ACHN (cell line): Measurements from ENCODE around the gene ZC3H18.

Source experiments
- DNase-seq: peaks from one replicate; pipeline ENCODE4 v3.0.0-alpha.2; 2015
- in situ Hi-C: cut with HindIII; loops from 2 replicates; pipeline ENCODE4 v1.10.0; 2017; ENCODE audit warnings: low sequenced_read_pairs, low pct_ligation_motif_present, low pct_unique_long_range_greater_than_20kb

The ZC3H18 gene

DNA sequence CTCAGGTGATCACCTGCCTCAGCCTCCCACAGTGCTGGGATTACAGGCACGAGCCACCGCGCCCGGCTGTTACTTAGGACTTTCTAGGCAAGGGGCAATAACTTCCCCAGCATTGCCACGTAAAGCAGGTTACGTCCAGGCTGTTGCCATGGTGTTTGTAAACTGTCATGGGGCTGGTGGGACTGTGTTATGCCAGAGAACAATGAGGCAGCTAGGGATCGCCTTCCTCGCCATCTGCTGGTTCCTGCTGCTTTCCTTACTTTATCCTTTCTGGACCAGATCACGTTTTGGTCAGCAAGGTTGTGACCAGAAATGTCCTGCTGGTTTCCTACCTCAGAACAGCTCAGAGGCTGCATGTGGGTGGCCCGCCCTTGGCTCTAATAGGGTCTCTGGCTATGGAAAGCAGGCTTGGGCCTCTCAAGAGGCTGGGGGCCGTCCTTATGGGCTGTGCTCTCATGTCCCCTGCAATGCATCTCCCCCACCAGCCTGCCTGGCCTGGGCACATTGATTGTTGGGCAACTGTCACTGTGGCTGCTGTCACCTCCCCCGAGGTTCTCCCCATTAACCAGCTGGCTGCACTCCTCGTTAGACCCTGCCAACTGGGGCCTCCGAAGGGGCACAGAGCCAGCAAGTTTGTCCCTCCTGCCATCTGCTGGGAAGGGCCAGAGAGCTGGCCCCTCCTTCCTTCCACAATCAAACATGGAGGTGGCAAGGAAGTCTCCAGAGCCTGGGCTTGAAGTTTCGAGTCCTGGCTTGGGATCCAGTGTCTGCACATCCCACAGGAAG lies 28.2 kb upstream of the ZC3H18 start:
- no peak for DNase-seq
- in situ Hi-C loops = loop anchor here (25.0 kb wide), 1 partner anchor 105 kb away; no protein-coding TSS in a partner anchor

DNA sequence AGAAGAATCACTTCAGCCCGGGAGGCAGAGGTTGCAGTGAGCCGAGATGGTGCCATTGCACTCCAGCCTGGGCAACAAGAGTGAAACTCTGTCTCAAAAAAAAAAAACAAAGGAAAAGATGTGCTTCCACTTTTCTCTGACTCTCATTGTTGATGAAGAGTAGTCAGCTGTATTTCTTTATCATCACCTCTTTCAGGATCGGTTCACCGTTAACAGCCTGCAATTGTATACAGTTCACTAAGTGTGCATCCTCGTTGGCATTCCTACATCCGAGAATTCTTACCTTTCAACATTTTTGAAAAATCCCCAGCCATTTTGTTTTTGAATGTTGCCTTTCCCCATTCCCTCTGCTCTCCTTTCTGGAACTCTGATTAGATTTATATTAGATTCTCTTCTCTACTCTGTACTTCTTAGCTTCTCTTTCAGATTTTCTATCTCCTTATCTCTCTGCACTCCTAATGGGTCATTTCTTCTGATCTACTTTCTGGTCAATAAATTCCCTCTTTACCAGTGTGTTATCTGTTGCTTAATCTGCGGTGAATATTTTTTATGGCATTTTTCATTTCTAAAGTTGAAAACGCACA lies 26.9 kb upstream of the ZC3H18 start:
- no peak for DNase-seq

DNA sequence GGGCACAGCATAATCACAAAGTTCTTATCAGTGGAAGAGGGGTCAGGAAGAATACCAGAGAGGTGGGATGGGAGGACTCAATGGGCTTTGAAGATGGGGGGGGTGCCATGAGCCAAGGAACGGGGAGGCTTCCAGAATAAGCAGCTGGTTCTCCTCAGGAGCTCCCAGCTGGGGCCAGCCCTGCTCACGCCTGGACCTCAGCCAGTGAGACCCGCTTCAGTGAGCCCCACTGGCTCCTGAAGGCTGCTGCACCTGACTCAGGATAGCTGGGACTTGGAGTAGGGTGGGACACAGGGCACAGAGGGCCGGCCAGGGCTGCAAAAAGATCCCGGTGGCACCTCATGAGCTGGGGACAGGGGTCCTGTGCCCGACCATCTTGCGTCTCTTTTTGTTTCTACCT lies 24.4 kb upstream of the ZC3H18 start:
- in situ Hi-C loops = loop anchor here (25.0 kb wide), 1 partner anchor 108 kb away; no protein-coding TSS in a partner anchor
- DNase-seq = no peak

More for the DNA sequence above, 26.9 kb upstream of the ZC3H18 start:
- in situ Hi-C loops = loop anchor here (25.0 kb wide), 1 partner anchor 106 kb away; no protein-coding TSS in a partner anchor

DNA sequence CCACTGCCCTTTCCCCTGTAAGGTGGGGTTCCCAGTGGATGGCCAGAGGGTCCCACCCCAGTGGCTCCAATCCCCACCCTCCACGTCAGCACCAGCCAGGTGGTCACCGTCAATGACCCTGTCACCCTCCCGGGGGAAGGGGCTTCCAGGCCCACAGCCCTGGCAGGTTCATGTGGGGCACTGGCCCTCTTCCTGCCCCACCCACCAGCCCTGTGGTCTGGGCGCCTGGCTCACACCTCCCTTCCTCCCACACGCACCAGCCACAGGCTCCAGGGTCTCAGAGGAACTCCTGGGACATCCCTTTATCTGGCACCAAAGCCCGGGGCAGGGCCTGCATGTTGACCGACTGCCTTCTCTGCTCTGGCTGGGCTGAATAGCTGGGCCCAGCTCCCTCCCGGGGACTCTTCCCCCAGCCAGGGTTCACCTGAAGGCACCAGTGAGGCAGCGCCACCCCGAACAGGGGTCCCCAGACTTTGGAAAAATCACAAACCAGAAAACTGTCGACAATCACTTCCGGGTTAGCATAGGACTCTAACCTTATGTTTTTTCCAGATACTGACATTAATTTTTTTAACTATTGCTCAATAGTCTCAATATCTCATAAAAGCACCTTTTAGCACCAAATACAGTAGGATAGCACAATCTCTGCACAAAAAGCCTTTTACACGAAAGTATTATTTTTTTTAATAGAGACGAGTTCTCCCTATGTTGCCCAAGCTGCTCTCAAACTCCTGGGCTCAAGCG lies 21.9 kb upstream of the ZC3H18 start:
- no peak for DNase-seq
- in situ Hi-C loops = loop anchor here (25.0 kb wide), 1 partner anchor 111 kb away; no protein-coding TSS in a partner anchor

DNA sequence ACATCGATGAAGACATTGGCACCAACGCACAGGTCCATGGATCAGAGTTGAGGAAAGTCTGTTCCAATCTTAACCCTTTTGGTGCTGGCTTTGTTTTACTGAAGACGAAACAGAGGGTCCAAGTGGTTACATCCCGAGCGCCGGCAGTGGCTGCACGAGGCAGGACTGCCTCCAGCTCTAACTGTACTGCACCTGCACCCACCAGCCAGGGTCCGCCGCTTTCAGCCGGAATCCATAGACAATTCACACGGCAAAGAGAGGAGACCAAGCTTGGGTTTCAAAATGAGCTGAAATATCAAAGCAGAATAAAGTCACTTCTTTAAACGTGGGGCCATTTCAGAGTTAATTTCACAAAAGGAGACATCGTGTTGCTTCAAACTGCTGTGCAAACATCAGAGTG lies 21.2 kb upstream of the ZC3H18 start:
- in situ Hi-C loops = loop anchor here (25.0 kb wide), 1 partner anchor 112 kb away; no protein-coding TSS in a partner anchor

DNA sequence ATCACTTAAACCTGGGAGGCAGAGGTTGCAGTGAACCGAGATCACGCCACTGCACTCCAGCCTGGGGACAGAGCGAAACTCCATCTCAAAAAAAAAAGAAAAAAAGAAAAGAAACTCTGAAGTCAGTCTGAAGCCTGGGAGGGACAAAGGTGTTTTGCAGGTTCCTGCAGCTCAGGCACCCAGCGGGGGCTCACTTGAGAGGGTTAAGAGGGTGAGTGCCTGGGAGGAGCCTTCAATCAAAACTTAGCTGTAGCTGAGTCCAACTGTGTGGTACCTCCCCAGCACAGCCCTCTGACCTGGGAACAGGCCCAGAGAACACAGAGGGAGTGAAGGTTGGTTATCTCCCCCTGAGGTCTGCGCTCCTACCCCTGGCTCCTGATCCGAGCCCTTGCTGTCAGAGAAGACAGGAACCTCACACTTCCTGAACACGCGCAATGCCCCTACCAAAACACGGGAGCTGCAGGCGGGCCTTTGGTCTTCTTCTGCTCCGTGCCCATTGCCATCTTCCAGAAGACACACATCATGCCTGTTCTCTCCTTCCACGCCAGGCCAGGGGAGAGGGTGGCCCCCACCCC lies 20.4 kb upstream of the ZC3H18 start:
- in situ Hi-C loops = loop anchor here (25.0 kb wide), 1 partner anchor 112 kb away; no protein-coding TSS in a partner anchor

More for the DNA sequence above, 21.2 kb upstream of the ZC3H18 start:
- no peak for DNase-seq

DNA sequence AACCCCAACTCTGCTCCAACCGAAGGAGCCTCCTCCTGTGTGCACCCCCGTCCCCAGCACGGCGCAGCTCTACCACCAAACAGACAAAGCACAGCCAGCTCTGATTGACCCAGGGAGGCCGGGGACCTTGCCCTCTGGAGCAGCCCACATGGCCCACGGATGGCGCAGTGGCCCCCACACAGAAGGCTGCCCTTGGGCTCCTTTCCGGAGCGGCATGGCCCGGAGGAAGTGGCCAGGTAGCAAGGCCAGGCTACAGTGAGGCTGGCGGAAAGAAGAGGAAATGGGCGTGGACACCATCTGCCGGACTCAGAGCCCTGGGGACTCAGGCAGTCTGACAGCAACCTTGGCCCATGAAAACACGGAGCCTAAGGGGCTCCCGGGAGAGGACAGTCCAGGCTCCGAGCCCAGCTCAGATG lies 19.9 kb upstream of the ZC3H18 start:
- in situ Hi-C loops = no loop called here

More for the DNA sequence above, 20.4 kb upstream of the ZC3H18 start:
- no peak for DNase-seq

DNA sequence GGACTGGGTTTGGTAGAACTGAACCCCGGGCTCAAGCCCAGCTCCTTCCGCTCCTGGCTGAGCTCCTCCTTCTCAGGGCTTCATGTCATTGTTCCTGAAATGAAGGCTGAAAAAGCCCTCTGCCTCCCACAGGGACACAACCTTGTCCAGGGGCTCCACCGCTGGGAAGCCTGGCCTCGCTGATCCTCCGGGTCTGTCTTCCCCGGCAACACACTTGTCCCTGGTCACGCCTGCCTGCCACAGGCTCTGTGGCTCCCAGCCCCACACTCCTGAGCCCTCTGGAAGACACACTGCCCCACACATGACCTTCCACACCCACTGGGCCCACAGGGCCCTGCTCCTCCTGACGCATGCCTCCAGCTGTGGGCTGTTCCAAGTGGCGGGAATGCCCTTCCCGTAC lies 18.0 kb upstream of the ZC3H18 start:
- DNase-seq = no peak
- in situ Hi-C loops = no loop called here

More for the DNA sequence above, 19.9 kb upstream of the ZC3H18 start:
- no peak for DNase-seq

DNA sequence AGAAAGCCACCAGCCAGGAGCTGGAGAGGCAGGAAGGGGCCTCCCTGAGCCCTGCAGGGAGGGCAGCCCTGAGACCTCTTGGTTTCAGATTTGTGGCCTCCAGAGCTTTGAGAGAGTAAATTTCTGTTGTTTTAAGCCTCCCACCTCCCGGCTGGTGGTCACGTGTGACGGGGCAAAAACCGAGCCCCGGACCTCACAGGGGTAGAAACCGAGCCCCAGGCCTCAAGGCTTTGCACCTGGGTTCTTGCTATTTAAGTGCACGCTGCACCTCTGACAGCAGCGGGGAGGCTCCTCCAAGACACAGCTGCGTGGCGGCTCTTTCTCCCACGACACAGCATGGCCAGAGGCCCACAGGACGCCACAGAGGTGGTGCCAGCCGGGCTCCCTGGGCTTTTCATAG lies 17.4 kb upstream of the ZC3H18 start:
- in situ Hi-C loops = no loop called here
- no peak for DNase-seq

DNA sequence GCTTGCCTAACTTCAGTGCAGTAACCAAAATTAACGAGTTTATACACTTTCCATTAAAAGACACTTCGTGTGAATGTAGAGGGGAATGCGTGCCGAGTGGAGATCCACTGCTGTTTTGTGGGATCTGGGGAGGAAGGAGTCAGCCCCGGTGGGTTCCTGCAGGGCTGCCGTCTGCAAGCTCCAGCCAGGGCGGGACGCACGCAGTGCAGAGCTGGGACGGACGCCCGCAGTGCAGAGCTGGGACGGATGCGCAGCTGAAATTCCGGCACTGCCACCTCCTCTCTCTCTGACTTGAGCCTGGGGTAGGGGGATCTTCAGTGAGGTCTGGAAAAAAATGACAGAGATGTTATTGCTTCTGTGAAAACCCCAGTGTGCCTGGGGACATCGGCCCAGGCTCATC lies 16.5 kb upstream of the ZC3H18 start:
- DNase-seq = no peak
- in situ Hi-C loops = no loop called here

DNA sequence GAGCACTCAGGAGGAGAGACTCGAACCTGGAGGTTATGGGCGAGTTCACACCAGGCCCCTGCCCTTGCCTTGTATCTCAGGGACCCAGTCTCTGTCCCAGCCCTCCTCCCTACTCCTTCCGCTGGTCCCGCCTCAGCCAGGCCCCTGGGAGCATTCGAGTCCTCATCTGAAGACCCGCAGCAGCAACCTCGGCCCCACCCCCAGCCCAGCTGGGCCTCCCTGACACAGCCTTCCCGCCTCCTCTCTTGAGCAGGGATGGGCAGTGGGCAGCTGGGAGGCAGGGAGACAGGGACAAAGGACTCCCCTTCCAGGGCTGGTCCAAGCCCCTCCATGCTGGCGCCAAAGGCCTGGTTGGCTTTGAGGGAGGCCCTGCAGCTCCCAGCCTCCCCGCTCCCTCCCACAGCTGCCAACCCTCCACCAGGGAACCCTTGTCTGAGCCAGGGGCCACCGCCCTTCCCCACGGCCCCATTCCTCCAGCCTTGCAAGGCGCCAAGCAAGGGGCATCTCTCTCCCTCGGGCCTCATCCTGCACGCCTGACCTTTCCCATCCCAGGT lies 15.4 kb upstream of the ZC3H18 start:
- DNase-seq = no peak
- in situ Hi-C loops = no loop called here

DNA sequence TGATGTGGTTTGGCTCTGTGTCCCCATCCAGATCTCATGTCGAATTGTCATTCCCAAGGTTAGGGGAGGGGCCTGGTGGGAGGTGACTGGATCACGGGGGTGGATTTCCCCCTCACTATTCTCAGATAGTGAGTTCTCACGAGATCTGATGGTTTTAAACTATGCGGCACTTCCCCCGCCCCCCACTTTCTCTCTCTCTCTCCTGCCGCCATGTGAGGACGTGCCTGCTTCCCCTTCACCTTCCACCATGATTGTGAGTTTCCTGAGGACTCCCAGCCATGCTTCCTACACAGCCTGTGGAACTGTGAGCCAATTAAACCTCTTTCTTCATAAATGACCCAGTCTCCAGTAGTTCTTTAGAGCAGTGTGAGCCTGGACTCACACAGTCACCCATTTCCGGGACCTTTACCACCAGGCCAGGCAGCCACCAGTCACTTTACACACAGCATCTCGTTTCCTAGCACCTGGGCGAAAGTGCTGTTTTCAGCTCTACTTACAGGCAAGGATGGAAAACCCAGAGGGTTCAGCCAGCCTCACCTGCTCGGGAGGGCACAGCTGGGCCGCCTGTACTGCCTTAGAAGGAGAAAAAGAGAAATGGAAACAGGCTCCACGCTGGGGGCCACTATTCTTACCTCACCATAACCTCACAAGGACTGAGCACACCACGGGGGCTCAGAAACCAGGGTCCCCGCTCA lies 13.8 kb upstream of the ZC3H18 start:
- in situ Hi-C loops = no loop called here
- no peak for DNase-seq

DNA sequence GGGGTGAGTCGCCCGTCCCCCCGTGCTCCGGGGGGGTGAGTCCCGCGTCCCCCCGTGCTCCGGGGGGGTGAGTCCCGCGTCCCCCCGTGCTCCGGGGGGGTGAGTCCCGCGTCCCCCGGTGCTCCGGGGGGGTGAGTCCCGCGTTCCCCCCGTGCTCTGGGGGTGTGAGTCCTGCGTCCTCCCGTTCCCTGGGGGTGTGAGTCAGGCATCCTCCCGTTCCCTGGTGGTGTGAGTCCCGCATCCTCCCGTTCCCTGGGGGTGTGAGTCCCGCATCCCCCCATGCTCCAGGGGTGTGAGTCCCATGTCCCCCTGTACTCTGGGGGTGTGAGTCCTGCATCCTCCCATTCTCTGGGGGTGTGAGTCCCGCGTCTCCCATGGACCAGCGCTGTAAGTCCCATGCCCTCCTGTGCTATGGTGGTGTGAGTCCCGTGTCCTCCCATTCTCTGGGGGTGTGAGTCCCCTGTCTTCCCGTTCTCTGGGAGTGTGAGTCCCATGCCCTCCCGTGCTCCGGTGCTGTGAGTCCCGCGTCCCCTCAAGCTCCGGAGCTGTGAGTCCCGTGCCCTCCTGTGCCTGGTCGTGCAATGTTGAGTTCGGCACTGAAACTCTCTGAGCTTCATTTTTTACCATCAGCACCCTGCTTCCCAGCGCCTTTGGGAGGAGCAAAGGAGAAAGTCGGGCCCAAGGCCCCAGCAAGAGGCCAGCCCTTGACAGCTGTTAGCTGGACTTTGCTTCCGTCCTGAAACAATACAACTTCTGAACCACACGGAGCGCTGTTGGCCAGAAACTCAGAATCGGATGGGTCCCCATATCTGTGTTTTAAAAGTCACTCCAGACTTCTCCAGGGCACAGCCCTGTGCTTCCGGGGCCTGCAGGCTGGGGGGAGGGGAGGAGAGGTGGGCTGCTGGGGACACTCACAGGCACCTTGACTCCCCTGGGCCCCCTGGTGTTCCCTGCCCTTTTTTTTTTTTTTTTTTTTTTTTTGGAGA lies 11.5 kb upstream of the ZC3H18 start:
- in situ Hi-C loops = no loop called here
- DNase-seq = peak; percentile 68

DNA sequence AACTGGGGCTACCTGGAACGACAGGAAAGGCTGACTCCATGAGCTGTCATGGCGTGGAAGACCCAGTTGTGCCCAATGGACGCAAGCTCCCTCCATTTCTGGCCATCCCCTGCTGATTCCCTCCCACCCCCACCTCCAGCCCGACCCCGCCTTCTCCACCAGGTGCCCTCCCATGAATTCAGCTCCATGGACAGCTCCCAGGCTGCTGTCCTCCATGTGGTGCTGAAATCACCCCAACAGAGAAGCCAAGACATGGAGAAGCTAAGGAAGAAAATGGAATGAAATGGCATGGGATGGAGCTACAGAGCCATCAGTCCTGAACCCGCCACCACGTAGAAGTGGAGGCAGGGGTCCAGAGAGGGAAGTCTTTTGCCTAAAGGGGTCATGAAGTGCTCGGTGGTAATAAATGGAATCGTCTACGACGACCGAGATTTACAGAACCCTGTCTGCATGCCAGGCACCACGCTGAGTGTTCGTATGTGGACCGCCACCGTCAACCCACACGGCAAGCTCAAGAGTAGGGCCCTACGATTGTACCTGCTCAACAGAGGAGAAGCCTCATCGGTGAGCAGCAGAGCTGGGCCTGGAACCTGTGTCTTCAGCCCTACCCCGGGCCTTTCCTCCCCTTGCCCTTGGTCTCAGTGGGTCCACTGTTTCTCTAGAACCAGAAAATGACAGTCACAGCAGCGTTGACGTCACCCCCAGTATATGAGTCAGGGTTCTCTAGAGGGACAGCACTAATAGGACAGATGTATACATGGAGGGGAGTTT lies 9.3 kb upstream of the ZC3H18 start:
- peak; percentile 73 for DNase-seq
- in situ Hi-C loops = no loop called here

DNA sequence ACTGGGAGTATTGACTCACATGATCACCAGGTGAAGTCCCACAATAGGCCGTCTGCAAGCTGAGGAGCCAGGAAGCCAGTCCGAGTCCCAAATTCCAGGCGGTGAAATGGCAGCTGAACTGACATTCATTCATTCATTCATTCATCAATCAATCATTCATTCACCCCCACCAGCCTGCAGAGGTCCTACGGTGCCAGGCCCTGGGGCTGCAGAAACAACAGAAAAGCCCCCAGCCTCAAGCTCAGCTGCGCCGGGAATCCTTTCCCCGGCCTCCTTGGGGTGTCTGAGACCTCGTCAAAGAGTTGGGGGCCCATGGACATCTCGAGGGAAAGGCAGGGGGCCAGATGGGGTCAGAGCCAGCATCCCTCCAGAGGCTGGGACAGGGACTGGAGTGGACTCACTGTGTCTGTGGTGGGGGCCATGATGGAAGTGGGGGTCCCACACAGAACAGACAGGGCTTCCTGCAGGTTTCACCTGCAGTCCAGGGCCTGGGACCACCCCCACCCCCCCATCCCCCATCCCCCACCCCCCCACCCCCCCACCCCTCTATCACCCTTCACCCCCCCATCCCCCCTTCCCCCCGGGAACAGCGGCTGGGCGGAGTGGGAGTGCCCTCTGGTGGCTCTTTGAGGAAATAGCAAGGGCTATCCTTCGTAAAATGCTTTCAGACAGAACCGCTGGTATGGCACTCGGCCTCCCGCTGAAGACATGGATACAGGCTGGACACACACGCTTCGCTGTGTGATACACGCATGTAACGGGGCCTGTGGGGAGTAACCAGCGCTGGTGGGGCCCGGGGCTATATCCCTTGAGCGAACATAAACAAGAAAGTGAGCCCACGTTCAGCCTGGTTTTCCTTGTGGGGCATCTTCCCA lies 8.5 kb upstream of the ZC3H18 start:
- peak; percentile 62 for DNase-seq
- in situ Hi-C loops = no loop called here
